ENCODE results near the gene MYO3A. TPM values are rescaled to one million over a fixed set of nuclear protein-coding genes. Genes with fewer than 3 reads are reported as not detected.

MYO3A gene
- total RNA-seq, 2 donors from 2014 or later: 33.9 to 37.6 TPM

DNA sequence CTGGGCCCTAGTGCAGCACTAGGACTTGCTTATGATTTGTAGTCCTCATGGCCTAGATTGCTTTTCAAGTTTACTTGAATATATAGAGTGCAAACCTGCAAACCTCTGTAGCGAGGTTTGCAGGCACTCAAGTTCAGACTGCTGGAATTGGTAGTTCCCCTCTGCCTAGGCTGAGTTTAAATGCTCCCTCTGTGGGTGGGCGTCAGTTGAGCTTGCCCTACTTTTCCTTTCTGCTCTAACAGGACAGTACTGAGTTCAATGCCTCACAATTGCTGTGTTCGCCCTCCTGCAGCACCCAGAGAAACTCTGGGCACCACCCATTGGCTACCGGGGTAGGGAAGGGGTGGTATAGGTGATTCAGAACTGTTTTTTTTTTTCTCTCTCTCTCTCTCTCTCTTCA is 31.6 kb downstream of the MYO3A start:
- Mint-ChIP-seq H3K4me3 (no peak overlapping the region), H3K9me3 (no peaks in the 10 kb centered on the region), H3K27me3 (ENCODE audit: insufficient read depth) (no peaks in the 10 kb centered on the region), H3K4me1 (peaks cover 2% of the 10 kb centered on the region), H3K27ac (peak overlapping the region; percentile 67), H3K36me3 (ENCODE audit: low read depth) (peaks cover 11% of the 10 kb centered on the region)
- H3K4me1 ChIP-seq (ENCODE audit: control insufficient read depth, insufficient read depth, low read length): no peaks in the 10 kb centered on the region
- peaks cover 26% of the 10 kb centered on the region for H3K36me3 ChIP-seq (ENCODE audit: control insufficient read depth, insufficient read depth, low read length)
- no peak overlapping the region for H3K9ac ChIP-seq (ENCODE audit: extremely low read depth, low read length, poor library complexity, severe bottlenecking)
- no peaks in the 10 kb centered on the region for H3K27me3 ChIP-seq (ENCODE audit: control insufficient read depth, insufficient read depth, low read length, poor library complexity, severe bottlenecking)
- TF ChIP-seq, protein P1, sequence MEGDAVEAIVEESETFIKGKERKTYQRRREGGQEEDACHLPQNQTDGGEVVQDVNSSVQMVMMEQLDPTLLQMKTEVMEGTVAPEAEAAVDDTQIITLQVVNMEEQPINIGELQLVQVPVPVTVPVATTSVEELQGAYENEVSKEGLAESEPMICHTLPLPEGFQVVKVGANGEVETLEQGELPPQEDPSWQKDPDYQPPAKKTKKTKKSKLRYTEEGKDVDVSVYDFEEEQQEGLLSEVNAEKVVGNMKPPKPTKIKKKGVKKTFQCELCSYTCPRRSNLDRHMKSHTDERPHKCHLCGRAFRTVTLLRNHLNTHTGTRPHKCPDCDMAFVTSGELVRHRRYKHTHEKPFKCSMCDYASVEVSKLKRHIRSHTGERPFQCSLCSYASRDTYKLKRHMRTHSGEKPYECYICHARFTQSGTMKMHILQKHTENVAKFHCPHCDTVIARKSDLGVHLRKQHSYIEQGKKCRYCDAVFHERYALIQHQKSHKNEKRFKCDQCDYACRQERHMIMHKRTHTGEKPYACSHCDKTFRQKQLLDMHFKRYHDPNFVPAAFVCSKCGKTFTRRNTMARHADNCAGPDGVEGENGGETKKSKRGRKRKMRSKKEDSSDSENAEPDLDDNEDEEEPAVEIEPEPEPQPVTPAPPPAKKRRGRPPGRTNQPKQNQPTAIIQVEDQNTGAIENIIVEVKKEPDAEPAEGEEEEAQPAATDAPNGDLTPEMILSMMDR (conservative IDR thresholded peaks at IDR 0.05): no peak
- H3K27ac ChIP-seq (ENCODE audit: low read depth, low read length): no peak overlapping the region
- no peaks in the 10 kb centered on the region for H3K9me3 ChIP-seq (ENCODE audit: control insufficient read depth, low read length)
- 91 to 100% methylated on average over 2 to 4 of the region's 4 CpGs for WGBS, 2 experiments (ENCODE audit: insufficient coverage in 1 of 2, insufficient read length in 1 of 2)
- DNase-seq: no peak
- H3K4me3 ChIP-seq (ENCODE audit: low read length): no peak overlapping the region

DNA sequence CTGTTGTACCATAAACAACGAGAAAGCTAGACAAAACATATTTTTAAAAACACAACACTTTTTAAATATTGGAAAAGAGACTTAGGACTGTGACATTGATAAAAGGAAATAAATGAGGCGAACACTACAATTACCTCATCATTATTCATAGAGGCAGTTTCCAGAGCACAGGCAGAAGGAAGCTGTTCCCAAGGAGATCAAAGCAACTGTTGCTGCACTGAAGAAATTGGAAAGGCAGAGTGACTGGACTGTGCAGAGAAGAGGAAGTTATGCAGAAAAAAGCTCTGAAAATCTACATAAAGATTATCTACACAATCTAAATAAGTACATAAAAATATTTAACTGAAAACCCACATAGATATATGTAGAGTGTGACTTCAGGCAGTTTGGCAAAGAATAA is 32.8 kb downstream of the MYO3A start:
- Mint-ChIP-seq H3K27me3 (ENCODE audit: insufficient read depth) (no peaks in the 10 kb centered on the region), H3K9me3 (no peaks in the 10 kb centered on the region), H3K4me3 (no peak overlapping the region), H3K27ac (no peak overlapping the region), H3K36me3 (ENCODE audit: low read depth) (peaks cover 8% of the 10 kb centered on the region), H3K4me1 (peaks cover 2% of the 10 kb centered on the region)
- TF ChIP-seq, protein P1 (conservative IDR thresholded peaks at IDR 0.05): no peak
- 100% methylated on average over 2 of the region's 2 CpGs; no CpG with 5 or more reads in 1 of the 2 experiments for WGBS, 2 experiments (ENCODE audit: insufficient coverage in 1 of 2, insufficient read length in 1 of 2)
- H3K9ac ChIP-seq (ENCODE audit: extremely low read depth, low read length, poor library complexity, severe bottlenecking): no peak overlapping the region
- H3K9me3 ChIP-seq (ENCODE audit: control insufficient read depth, low read length): no peaks in the 10 kb centered on the region
- no peak for DNase-seq
- H3K27ac ChIP-seq (ENCODE audit: low read depth, low read length): no peak overlapping the region
- H3K27me3 ChIP-seq (ENCODE audit: control insufficient read depth, insufficient read depth, low read length, poor library complexity, severe bottlenecking): no peaks in the 10 kb centered on the region
- no peaks in the 10 kb centered on the region for H3K4me1 ChIP-seq (ENCODE audit: control insufficient read depth, insufficient read depth, low read length)
- H3K36me3 ChIP-seq (ENCODE audit: control insufficient read depth, insufficient read depth, low read length): peaks cover 20% of the 10 kb centered on the region
- H3K4me3 ChIP-seq (ENCODE audit: low read length): no peak overlapping the region

DNA sequence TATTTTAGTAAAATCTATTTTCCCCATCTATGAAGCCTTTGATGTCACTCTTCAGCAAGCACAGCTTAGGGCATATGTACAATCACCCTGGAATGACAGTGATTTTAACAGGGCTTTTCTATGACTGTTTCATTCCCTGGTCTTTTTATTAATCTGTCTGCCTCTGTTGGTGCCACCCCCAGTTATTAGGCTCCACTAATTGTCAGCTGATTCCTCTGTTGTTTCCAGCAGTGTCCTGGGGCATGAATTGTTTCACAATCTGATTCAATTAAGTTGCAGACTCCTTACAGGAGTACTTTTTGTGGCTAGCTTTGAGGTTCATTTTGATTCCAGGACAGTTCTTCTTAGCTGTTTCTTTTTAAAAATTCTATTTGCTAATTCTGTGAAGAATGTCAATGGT is 38.6 kb downstream of the MYO3A start:
- peaks cover 36% of the 10 kb centered on the region for H3K36me3 Mint-ChIP-seq (ENCODE audit: low read depth)
- Histone ChIP-seq H3K9ac (ENCODE audit: extremely low read depth, low read length, poor library complexity, severe bottlenecking) (no peak overlapping the region), H3K4me3 (ENCODE audit: low read length) (no peak overlapping the region), H3K27ac (ENCODE audit: low read depth, low read length) (no peak overlapping the region), H3K36me3 (ENCODE audit: control insufficient read depth, insufficient read depth, low read length) (peaks cover 23% of the 10 kb centered on the region), H3K4me1 (ENCODE audit: control insufficient read depth, insufficient read depth, low read length) (no peaks in the 10 kb centered on the region), H3K9me3 (ENCODE audit: control insufficient read depth, low read length) (no peaks in the 10 kb centered on the region), H3K27me3 (ENCODE audit: control insufficient read depth, insufficient read depth, low read length, poor library complexity, severe bottlenecking) (no peaks in the 10 kb centered on the region)
- H3K27ac Mint-ChIP-seq: no peak overlapping the region
- H3K27me3 Mint-ChIP-seq (ENCODE audit: insufficient read depth): no peaks in the 10 kb centered on the region
- no peaks in the 10 kb centered on the region for H3K9me3 Mint-ChIP-seq
- no peak for DNase-seq
- no peak overlapping the region for H3K4me3 Mint-ChIP-seq
- TF ChIP-seq, protein P1 (conservative IDR thresholded peaks at IDR 0.05): no peak
- H3K4me1 Mint-ChIP-seq: peaks cover 6% of the 10 kb centered on the region

Measured in endodermal cell (in vitro differentiated cells).